ENCODE measurements around the gene EXTL1. TPM values are rescaled to one million over a fixed set of nuclear protein-coding genes. Genes with fewer than 3 reads are reported as not detected.

Gene EXTL1
- total RNA-seq, 2 donors from 2014 or later = 3.3 to 3.7 TPM

DNA sequence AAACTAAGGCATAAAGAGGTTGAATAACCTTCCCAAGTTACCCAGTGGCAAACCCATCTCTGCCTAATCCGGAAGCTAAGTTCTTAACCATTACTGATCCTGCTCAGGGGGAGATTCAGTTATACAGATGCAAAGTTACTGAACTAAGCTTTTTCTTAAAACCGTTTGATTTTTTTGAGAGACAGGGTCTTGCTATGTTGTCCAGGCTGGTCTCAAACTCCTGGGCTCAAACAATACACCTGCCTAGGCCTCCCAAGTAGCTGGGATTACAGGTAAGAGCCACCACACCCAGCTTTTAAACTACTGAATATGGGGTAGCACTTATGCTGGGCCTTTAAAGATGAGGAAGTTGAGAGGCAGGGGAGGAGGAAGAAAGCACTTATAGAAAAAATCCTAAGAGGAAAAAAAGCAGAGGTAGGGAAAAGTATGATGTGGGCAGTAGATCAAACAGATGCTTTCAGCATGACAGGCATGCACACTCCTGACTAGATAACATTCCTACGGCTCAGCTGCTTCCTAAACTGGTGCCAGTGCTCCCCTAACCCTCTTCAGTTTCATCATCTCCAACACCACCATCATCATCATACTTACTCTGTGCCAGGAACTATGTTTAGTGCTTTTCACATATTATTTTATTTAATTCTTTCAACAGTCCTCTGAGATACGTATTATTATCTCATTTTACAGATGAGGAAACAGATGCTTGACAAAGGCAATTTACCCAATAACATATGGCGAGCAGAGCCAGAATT, 29.5 kb upstream of the EXTL1 start:
- no peaks in the 10 kb centered on the region for H3K9me3 Mint-ChIP-seq
- H3K4me3 ChIP-seq (ENCODE audit: low read length) = no peak overlapping the region
- no peak overlapping the region for H3K27ac ChIP-seq (ENCODE audit: low read depth, low read length)
- H3K36me3 ChIP-seq (ENCODE audit: control insufficient read depth, insufficient read depth, low read length) = peaks cover 5% of the 10 kb centered on the region
- 87 to 94% methylated on average over 4 to 5 of the region's 5 CpGs for WGBS, 2 experiments (ENCODE audit: insufficient coverage in 1 of 2, insufficient read length in 1 of 2)
- peaks cover 10% of the 10 kb centered on the region for H3K4me1 ChIP-seq (ENCODE audit: control insufficient read depth, insufficient read depth, low read length)
- no peaks in the 10 kb centered on the region for H3K27me3 Mint-ChIP-seq (ENCODE audit: insufficient read depth)
- H3K9ac ChIP-seq (ENCODE audit: extremely low read depth, low read length, poor library complexity, severe bottlenecking) = no peak overlapping the region
- H3K9me3 ChIP-seq (ENCODE audit: control insufficient read depth, low read length) = no peaks in the 10 kb centered on the region
- H3K27me3 ChIP-seq (ENCODE audit: control insufficient read depth, insufficient read depth, low read length, poor library complexity, severe bottlenecking) = no peaks in the 10 kb centered on the region
- no peak overlapping the region for H3K4me3 Mint-ChIP-seq
- TF ChIP-seq, protein P1, sequence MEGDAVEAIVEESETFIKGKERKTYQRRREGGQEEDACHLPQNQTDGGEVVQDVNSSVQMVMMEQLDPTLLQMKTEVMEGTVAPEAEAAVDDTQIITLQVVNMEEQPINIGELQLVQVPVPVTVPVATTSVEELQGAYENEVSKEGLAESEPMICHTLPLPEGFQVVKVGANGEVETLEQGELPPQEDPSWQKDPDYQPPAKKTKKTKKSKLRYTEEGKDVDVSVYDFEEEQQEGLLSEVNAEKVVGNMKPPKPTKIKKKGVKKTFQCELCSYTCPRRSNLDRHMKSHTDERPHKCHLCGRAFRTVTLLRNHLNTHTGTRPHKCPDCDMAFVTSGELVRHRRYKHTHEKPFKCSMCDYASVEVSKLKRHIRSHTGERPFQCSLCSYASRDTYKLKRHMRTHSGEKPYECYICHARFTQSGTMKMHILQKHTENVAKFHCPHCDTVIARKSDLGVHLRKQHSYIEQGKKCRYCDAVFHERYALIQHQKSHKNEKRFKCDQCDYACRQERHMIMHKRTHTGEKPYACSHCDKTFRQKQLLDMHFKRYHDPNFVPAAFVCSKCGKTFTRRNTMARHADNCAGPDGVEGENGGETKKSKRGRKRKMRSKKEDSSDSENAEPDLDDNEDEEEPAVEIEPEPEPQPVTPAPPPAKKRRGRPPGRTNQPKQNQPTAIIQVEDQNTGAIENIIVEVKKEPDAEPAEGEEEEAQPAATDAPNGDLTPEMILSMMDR (conservative IDR thresholded peaks at IDR 0.05) = no peak
- H3K27ac Mint-ChIP-seq = no peak overlapping the region
- no peak for DNase-seq
- peaks cover 15% of the 10 kb centered on the region for H3K36me3 Mint-ChIP-seq (ENCODE audit: low read depth)
- peaks cover 35% of the 10 kb centered on the region for H3K4me1 Mint-ChIP-seq

DNA sequence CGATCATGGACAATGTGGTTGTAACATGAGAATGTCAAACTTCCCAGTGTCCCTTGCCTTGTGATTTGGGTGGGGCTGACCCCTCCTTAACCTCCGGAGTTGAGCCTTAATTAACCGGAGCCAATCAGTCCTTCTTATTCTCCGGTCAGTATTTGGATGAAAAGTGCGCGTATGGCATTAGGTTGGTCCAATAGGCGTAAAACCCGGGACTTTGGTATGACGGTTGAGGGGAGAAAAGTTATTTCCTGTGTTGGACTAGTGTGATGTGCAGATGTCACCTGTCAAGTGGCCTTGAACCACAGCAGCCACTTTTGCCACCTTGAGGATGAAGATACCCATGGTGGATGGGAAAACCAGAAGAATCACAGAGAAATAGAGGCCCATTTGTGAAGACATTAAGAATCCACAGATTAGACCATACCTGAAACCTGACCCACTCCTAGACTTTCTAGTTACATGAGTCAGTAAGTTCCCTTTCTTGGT, 28.8 kb upstream of the EXTL1 start:
- Mint-ChIP-seq H3K4me1 (peaks cover 37% of the 10 kb centered on the region), H3K27me3 (ENCODE audit: insufficient read depth) (no peaks in the 10 kb centered on the region), H3K4me3 (no peak overlapping the region), H3K27ac (no peak overlapping the region), H3K9me3 (no peaks in the 10 kb centered on the region), H3K36me3 (ENCODE audit: low read depth) (peaks cover 11% of the 10 kb centered on the region)
- Histone ChIP-seq H3K36me3 (ENCODE audit: control insufficient read depth, insufficient read depth, low read length) (peaks cover 5% of the 10 kb centered on the region), H3K4me3 (ENCODE audit: low read length) (no peak overlapping the region), H3K9me3 (ENCODE audit: control insufficient read depth, low read length) (no peaks in the 10 kb centered on the region), H3K27ac (ENCODE audit: low read depth, low read length) (no peak overlapping the region), H3K9ac (ENCODE audit: extremely low read depth, low read length, poor library complexity, severe bottlenecking) (no peak overlapping the region), H3K27me3 (ENCODE audit: control insufficient read depth, insufficient read depth, low read length, poor library complexity, severe bottlenecking) (no peaks in the 10 kb centered on the region), H3K4me1 (ENCODE audit: control insufficient read depth, insufficient read depth, low read length) (peaks cover 13% of the 10 kb centered on the region)
- 96 to 100% methylated on average over 9 of the region's 9 CpGs for WGBS, 2 experiments (ENCODE audit: insufficient coverage in 1 of 2, insufficient read length in 1 of 2)
- no peak for DNase-seq
- TF ChIP-seq, protein P1 (conservative IDR thresholded peaks at IDR 0.05) = no peak

DNA sequence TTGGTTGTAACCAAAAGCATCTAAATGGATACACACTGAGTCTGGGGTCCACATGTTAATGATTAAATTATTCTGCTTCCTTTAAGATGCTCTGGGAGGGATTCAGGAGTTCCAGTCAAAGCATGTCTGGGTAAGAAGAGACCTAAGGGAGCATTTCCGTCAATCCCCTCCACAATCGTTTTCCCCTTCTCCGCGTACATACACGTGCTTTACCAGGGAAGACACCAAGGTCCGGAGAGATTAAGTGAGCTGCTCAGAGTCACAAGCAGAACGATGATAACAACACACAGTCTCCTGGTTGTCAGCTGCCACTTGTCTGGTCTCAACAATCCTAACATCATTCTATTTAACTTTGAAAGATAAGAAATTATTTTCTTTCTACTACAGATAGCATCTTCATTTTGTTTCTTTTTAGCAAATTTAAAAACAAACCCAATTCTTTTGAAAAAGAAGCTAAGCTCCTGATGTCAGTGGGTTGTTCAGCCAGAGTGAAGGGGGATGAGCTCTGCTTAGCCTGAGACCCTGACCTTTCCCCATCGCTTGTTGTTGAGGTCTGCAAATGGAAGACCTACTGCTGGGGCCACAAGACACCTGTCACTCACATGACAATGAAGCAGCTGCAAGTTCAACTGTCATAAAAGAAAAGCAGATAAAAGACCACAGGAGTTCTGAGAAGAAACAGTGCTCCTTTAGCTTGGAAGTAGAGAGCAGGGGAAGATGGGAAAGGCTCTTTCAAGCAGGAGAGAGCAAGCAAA, 28.2 kb upstream of the EXTL1 start:
- no peak overlapping the region for H3K4me3 Mint-ChIP-seq
- TF ChIP-seq, protein P1 (conservative IDR thresholded peaks at IDR 0.05) = no peak
- H3K27ac Mint-ChIP-seq = no peak overlapping the region

More for the DNA sequence above, 28.2 kb upstream of the EXTL1 start:
- Histone ChIP-seq H3K27ac (ENCODE audit: low read depth, low read length) (peak overlapping the region; percentile 5), H3K4me1 (ENCODE audit: control insufficient read depth, insufficient read depth, low read length) (peaks cover 13% of the 10 kb centered on the region), H3K4me3 (ENCODE audit: low read length) (no peak overlapping the region), H3K9ac (ENCODE audit: extremely low read depth, low read length, poor library complexity, severe bottlenecking) (no peak overlapping the region), H3K27me3 (ENCODE audit: control insufficient read depth, insufficient read depth, low read length, poor library complexity, severe bottlenecking) (no peaks in the 10 kb centered on the region), H3K9me3 (ENCODE audit: control insufficient read depth, low read length) (no peaks in the 10 kb centered on the region), H3K36me3 (ENCODE audit: control insufficient read depth, insufficient read depth, low read length) (peaks cover 5% of the 10 kb centered on the region)
- Mint-ChIP-seq H3K4me1 (peaks cover 39% of the 10 kb centered on the region), H3K36me3 (ENCODE audit: low read depth) (peaks cover 9% of the 10 kb centered on the region), H3K27me3 (ENCODE audit: insufficient read depth) (no peaks in the 10 kb centered on the region), H3K9me3 (no peaks in the 10 kb centered on the region)
- WGBS, 2 experiments (ENCODE audit: insufficient coverage in 1 of 2, insufficient read length in 1 of 2) = 70 to 83% methylated on average over 6 to 8 of the region's 8 CpGs
- peak; percentile 56 for DNase-seq

Measured in endodermal cell (in vitro differentiated cells).